Measurements from ENCODE around the gene KCTD5. TPM values are rescaled to one million over a fixed set of nuclear protein-coding genes. Genes with fewer than 3 reads are reported as not detected.

The KCTD5 gene
- total and polyA plus RNA-seq, 2 of the 8 experiments (the other 6 are each of a cell fraction or from before 2014, with no cell fraction given) = 26.6 to 31.8 TPM

DNA sequence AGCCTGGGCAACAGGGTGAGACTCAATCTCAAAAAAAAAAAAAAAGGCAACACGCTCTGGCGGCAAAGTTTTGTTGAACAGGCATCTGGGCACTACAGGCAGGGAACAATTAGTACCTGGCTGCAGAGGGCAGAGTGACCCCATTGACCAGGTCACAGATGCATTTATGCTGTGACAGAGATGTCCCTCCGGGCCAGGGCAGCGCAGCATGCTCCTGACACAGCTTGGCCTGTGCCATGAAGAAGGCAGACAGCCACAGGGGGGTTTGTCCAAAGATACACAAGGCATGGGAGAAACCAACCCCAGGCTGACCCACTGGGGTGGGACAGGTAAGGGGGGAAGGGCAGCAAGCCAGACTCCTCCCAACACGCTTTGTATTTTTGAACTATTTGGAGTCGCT, 62.4 kb downstream of the KCTD5 start:
- no peak overlapping the region for H2BK120ac ChIP-seq (replicated peaks; ENCODE audit: low read depth, low read length)
- H2BK20ac ChIP-seq (ENCODE audit: low read length) = no peak overlapping the region
- DNase-seq (ENCODE audit: low read depth in 1 of 2, low spot score in 2 of 2) = no peak
- H3K18ac ChIP-seq (ENCODE audit: extremely low read depth, low read length) = no peak overlapping the region
- no peak overlapping the region for H2BK12ac ChIP-seq (ENCODE audit: low read depth, low read length)
- no peak overlapping the region for H4K5ac ChIP-seq (ENCODE audit: insufficient read length, low read depth, low read length)
- no peak for TF ChIP-seq BRCA1 (IDR thresholded peaks at IDR 0.05; ENCODE audit: low read depth, low read length)
- TF ChIP-seq CHD2 (IDR thresholded peaks at IDR 0.05; ENCODE audit: low read length) = no peak
- no peak for TF ChIP-seq GTF2F1 (IDR thresholded peaks at IDR 0.05; ENCODE audit: borderline replicate concordance, low read depth, low read length)
- no peak for TF ChIP-seq ASH2L (IDR thresholded peaks at IDR 0.05; ENCODE audit: low read length)
- TF ChIP-seq, protein P1, sequence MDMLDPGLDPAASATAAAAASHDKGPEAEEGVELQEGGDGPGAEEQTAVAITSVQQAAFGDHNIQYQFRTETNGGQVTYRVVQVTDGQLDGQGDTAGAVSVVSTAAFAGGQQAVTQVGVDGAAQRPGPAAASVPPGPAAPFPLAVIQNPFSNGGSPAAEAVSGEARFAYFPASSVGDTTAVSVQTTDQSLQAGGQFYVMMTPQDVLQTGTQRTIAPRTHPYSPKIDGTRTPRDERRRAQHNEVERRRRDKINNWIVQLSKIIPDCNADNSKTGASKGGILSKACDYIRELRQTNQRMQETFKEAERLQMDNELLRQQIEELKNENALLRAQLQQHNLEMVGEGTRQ (IDR thresholded peaks at IDR 0.05; ENCODE audit: low read length) = no peak
- no peak for TF ChIP-seq KDM5A (IDR thresholded peaks at IDR 0.05; ENCODE audit: low read length)
- no peak for TF ChIP-seq SP4 (IDR thresholded peaks at IDR 0.05; ENCODE audit: low read length)
- TF ChIP-seq POLR2A (IDR thresholded peaks at IDR 0.05; ENCODE audit: control extremely low read depth in 1 of 2, low read depth in 2 of 2, low read length in 2 of 2) = no peak
- no peak for TF ChIP-seq SIN3A (conservative IDR thresholded peaks at IDR 0.05 in 1 of 2, IDR thresholded peaks at IDR 0.05 in 1 of 2; ENCODE audit: low read depth in 1 of 2, low read length in 2 of 2)
- TF ChIP-seq FOSL1 (IDR thresholded peaks at IDR 0.05; ENCODE audit: insufficient read depth, low read depth, low read length) = no peak
- no peak overlapping the region for H2BK15ac ChIP-seq (ENCODE audit: low read length)
- no peak overlapping the region for H4K91ac ChIP-seq (replicated peaks; ENCODE audit: insufficient read length, low read length)
- 90% methylated on average over 6 of the region's 6 CpGs; no CpG with 5 or more reads in 1 of the 2 experiments for WGBS, 2 experiments (ENCODE audit: extremely low coverage in 1 of 2, insufficient coverage in 1 of 2, insufficient read length in 1 of 2, insufficient replicate concordance in 2 of 2, low coverage in 1 of 2, low lambda C conversion rate in 2 of 2, missing lambda C conversion rate in 1 of 2)
- H3K27ac ChIP-seq (ENCODE audit: low read depth, low read length) = no peak overlapping the region
- no peak overlapping the region for H4K8ac ChIP-seq (ENCODE audit: extremely low read depth, insufficient read depth, low read length)
- no peaks in the 10 kb centered on the region for H3K27me3 ChIP-seq (replicated peaks in 1 of 4; ENCODE audit: control insufficient read depth in 3 of 4, extremely low read depth in 1 of 4, insufficient read depth in 3 of 4, low read length in 3 of 4)
- no peak overlapping the region for H3K56ac ChIP-seq (replicated peaks; ENCODE audit: insufficient read length, low read depth, low read length)
- no peak overlapping the region for H3K4ac ChIP-seq (replicated peaks; ENCODE audit: insufficient read length, low read depth, low read length)
- H3K79me2 ChIP-seq (ENCODE audit: control insufficient read depth in 1 of 2, insufficient read depth in 2 of 2, low read length in 2 of 2) = 0 out of 4 replicates have a peak, but pooled peaks cover 0 to under 1% of the 10 kb centered on the region in 2 experiments
- no peak overlapping the region for H3K4me2 ChIP-seq (ENCODE audit: insufficient read depth in 1 of 2, low read depth in 2 of 2, low read length in 2 of 2)
- H3K14ac ChIP-seq (ENCODE audit: insufficient read length) = no peak overlapping the region
- no peak for FAIRE-seq
- no peaks in the 10 kb centered on the region for H3K23me2 ChIP-seq (ENCODE audit: low read depth, low read length)
- no peak overlapping the region for H2BK5ac ChIP-seq (ENCODE audit: low read depth, low read length)
- ChIA-PET CTCF (ENCODE audit: partially characterized antibody) (interaction anchor here (1.3 kb wide), 1 partner anchor 16 kb away, joined by 3 read pairs; no protein-coding TSS in a partner anchor), POLR2A (ENCODE audit: partially characterized antibody) (interaction anchor here (0.7 to 2.7 kb wide), 6 partner anchors 9 to 62 kb away, joined by 3 to 11 read pairs (median 4); partner anchors contain the start of gene KCTD5)
- no peak overlapping the region for H2AFZ ChIP-seq (ENCODE audit: low read length)
- no peak overlapping the region for H3K9ac ChIP-seq (replicated peaks in 1 of 4; ENCODE audit: extremely low read depth in 1 of 4, low read depth in 3 of 4, low read length in 3 of 4)
- H4K20me1 ChIP-seq (replicated peaks in 1 of 2; ENCODE audit: control insufficient read depth in 1 of 2, insufficient read depth in 2 of 2, low read length in 2 of 2) = peaks cover 0 to 1% of the 10 kb centered on the region in 2 experiments
- H3K23ac ChIP-seq (ENCODE audit: insufficient read length) = no peak overlapping the region
- H3K79me1 ChIP-seq (ENCODE audit: low read depth, low read length) = peaks cover 2% of the 10 kb centered on the region; the same call in 1 of the 2 replicates
- no peaks in the 10 kb centered on the region for H3K36me3 ChIP-seq (ENCODE audit: control insufficient read depth in 2 of 4, insufficient read depth in 4 of 4, low read length in 3 of 4)
- H3K4me3 ChIP-seq (ENCODE audit: extremely low read depth in 1 of 4, insufficient read depth in 2 of 4, low read depth in 3 of 4, low read length in 4 of 4) = no peak overlapping the region
- H3K4me1 ChIP-seq (replicated peaks in 1 of 4; ENCODE audit: control insufficient read depth in 3 of 4, insufficient read depth in 4 of 4, low read length in 3 of 4) = peaks cover 0 to 3% (median 0%) of the 10 kb centered on the region in 4 experiments; a peak in 4 of 7 replicates
- H3K9me3 ChIP-seq (ENCODE audit: insufficient read depth in 2 of 2, low read depth in 1 of 2, low read length in 1 of 2) = no peaks in the 10 kb centered on the region
- no peak overlapping the region for H2AK5ac ChIP-seq (ENCODE audit: low read depth, low read length)
